ENCODE data around the gene CD207. TPM values are rescaled to one million over a fixed set of nuclear protein-coding genes. Genes with fewer than 3 reads are reported as not detected.

CD207 gene
- total RNA-seq, 4 donors from 2014 or later: 0.26 to 2.9 (median 2.5) TPM; not detected in 1

GRCh38 chr2:70834106-70834505 lies 1.5 kb downstream of the CD207 start:
- no peaks in the 10 kb centered on the region for H3K9me3 ChIP-seq
- no peaks in the 10 kb centered on the region for H3K36me3 ChIP-seq
- H3K27ac ChIP-seq: no peak overlapping the region
- H3K27me3 ChIP-seq: no peaks in the 10 kb centered on the region
- H3K4me1 ChIP-seq: no peaks in the 10 kb centered on the region
- DNase-seq: no peak
- no peak overlapping the region for H3K4me3 ChIP-seq
- TF ChIP-seq POLR2A (IDR thresholded peaks at IDR 0.05) (no peak), CTCF (IDR thresholded peaks at IDR 0.05) (no peak)
- intact Hi-C loops (cut with DNase I; ENCODE audit: low total_unique reads): no loop called here

GRCh38 chr2:70833246-70833645 lies 2.4 kb downstream of the CD207 start:
- Histone ChIP-seq H3K36me3 (no peaks in the 10 kb centered on the region), H3K4me1 (no peaks in the 10 kb centered on the region), H3K9me3 (no peaks in the 10 kb centered on the region), H3K27me3 (no peaks in the 10 kb centered on the region), H3K4me3 (no peak overlapping the region), H3K27ac (no peak overlapping the region)
- TF ChIP-seq POLR2A (IDR thresholded peaks at IDR 0.05): no peak
- TF ChIP-seq CTCF (IDR thresholded peaks at IDR 0.05): no peak
- intact Hi-C loops (cut with DNase I; ENCODE audit: low total_unique reads): no loop called here
- no peak for DNase-seq

GRCh38 chr2:70832386-70832785 lies 3.2 kb downstream of the CD207 start:
- no peak for DNase-seq
- H3K27ac ChIP-seq: no peak overlapping the region

GRCh38 chr2:70831861-70832260 lies 3.8 kb downstream of the CD207 start:
- no peaks in the 10 kb centered on the region for H3K4me1 ChIP-seq
- no peak overlapping the region for H3K27ac ChIP-seq
- DNase-seq: no peak
- intact Hi-C loops (cut with DNase I; ENCODE audit: low total_unique reads): no loop called here
- no peak overlapping the region for H3K4me3 ChIP-seq
- H3K9me3 ChIP-seq: no peaks in the 10 kb centered on the region
- H3K27me3 ChIP-seq: no peaks in the 10 kb centered on the region
- no peak for TF ChIP-seq POLR2A (IDR thresholded peaks at IDR 0.05)
- no peak for TF ChIP-seq CTCF (IDR thresholded peaks at IDR 0.05)
- no peaks in the 10 kb centered on the region for H3K36me3 ChIP-seq

More at GRCh38 chr2:70832386-70832785, 3.2 kb downstream of the CD207 start:
- intact Hi-C loops (cut with DNase I; ENCODE audit: low total_unique reads): no loop called here
- H3K27me3 ChIP-seq: no peaks in the 10 kb centered on the region
- H3K4me3 ChIP-seq: no peak overlapping the region
- no peak for TF ChIP-seq POLR2A (IDR thresholded peaks at IDR 0.05)
- no peak for TF ChIP-seq CTCF (IDR thresholded peaks at IDR 0.05)
- H3K9me3 ChIP-seq: no peaks in the 10 kb centered on the region
- no peaks in the 10 kb centered on the region for H3K36me3 ChIP-seq
- no peaks in the 10 kb centered on the region for H3K4me1 ChIP-seq

GRCh38 chr2:70830366-70830765 lies 5.2 kb downstream of the CD207 start:
- Histone ChIP-seq H3K4me1 (no peaks in the 10 kb centered on the region), H3K27me3 (no peaks in the 10 kb centered on the region), H3K4me3 (no peak overlapping the region), H3K27ac (no peak overlapping the region), H3K36me3 (no peaks in the 10 kb centered on the region), H3K9me3 (no peaks in the 10 kb centered on the region)
- no peak for DNase-seq
- intact Hi-C loops (cut with DNase I; ENCODE audit: low total_unique reads): no loop called here
- no peak for TF ChIP-seq CTCF (IDR thresholded peaks at IDR 0.05)
- no peak for TF ChIP-seq POLR2A (IDR thresholded peaks at IDR 0.05)
